MG63 (cell line): Measurements from ENCODE around the gene SLC22A13. TPM values are rescaled to one million over a fixed set of nuclear protein-coding genes. Genes with fewer than 3 reads are reported as not detected.
"Not testable (repeated sequence)": the region's sequence is repeated elsewhere in the genome, so short reads cannot be mapped to it uniquely, and the experiment has no call there.

Experiments used
- DNase-seq: peaks from one replicate; pipeline ENCODE4 v3.0.0-alpha.2; 2020
- H3K27me3 ChIP-seq: fragments of 250-450 bp; sonication (Bioruptor Pico); 2 replicates; pipeline ENCODE4 v1.5.1; 2020; ENCODE audit warnings: mild to moderate bottlenecking, moderate library complexity
- H3K36me3 ChIP-seq: fragments of 250-450 bp; sonication (Bioruptor Pico); 2 replicates; pipeline ENCODE4 v1.5.1; 2020; ENCODE audit warnings: mild to moderate bottlenecking, moderate library complexity
- H3K4me3 ChIP-seq: fragments of 250-450 bp; sonication (Bioruptor Pico); 2 replicates; pipeline ENCODE4 v1.5.1; 2020; ENCODE audit warnings: mild to moderate bottlenecking, moderate library complexity
- H3K9me3 ChIP-seq: fragments of 250-450 bp; sonication (Bioruptor Pico); 2 replicates; pipeline ENCODE4 v1.5.1; 2020; ENCODE audit warnings: mild to moderate bottlenecking, moderate library complexity
- total RNA-seq: library from RNA; depleted of rRNA; stranded (reverse); fragments of >200 nt; shearing (Covaris generic); gene quantifications from 2 replicates; pipeline ENCODE4 v1.2.3, GENCODE V29; 2014; ENCODE audit warnings: low replicate concordance; rRNA removed

Gene SLC22A13
- total RNA-seq, 1 experiment from 2014 or later, result not detected

DNA sequence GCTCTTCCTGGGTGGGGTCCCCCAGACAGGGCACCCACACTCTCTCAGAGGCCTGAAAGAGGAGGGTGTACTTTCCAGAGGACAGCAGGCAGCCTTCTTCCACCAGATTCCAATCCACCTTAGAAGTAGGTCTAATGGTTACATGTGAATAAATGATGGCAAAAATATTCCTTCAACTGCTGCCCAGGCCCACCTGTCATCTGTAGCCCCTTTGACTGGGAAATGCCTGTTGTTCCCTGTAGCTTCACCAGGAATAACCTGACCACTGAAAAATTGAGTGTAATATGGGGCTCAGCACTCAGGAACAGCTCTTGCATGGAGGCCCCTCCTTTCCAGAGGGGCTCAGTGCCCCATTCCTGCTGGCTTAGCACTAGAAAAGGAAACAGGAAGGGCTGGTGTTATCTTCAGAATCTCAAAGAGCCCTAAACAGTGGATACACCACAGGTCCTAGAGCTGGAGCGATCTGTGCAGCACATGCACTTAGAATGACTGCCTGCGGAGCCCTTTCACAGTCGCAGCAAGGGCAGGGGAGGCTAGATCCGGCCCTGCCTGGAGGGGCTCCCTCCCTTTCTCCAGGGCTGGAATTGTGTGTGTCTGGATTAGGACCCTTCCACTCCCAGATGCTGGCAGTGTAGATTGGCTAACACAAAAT, 48.6 kb downstream of the SLC22A13 start:
- no peak for DNase-seq
- H3K4me3 ChIP-seq, result no peak overlapping the region
- no peaks in the 10 kb centered on the region for H3K27me3 ChIP-seq
- H3K36me3 ChIP-seq, result no peaks in the 10 kb centered on the region
- H3K9me3 ChIP-seq, result no peaks in the 10 kb centered on the region

DNA sequence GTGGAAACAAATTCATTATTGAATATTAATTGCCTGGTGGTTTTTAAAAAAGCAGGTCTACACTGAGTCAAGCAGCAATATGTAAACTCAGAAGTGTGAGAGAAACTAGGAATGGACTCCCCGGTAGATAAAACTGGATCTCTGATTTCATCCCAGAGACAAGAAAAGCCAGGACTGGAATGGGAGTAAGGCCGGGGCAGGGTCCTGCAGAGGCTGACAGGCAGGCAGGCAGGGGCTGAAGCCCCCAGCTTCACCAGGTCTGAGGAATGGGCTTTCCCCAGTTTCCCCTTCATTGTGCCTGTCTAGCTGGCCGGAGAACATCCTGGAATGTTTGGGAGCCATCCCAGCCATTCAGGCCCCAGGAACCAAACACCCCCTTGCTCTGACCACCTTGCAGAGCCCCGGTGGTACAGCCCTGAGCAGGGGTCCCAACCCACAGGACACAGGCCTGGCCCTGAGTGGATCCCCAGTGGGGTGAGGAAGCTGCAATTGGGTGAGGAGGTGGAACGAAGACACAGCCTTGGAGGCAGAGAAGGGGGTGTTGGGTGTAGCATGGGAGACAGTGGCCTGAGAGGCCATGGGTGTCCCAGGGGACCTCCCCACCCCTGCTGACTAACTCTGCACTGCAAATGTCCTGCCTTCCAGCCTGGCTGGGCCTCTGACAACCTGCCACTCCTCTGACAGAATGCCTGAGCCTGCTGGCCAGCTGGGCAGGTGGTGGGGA, 49.3 kb downstream of the SLC22A13 start:
- Histone ChIP-seq H3K9me3 (no peaks in the 10 kb centered on the region), H3K27me3 (no peaks in the 10 kb centered on the region), H3K36me3 (no peaks in the 10 kb centered on the region), H3K4me3 (no peak overlapping the region)
- DNase-seq, result no peak

DNA sequence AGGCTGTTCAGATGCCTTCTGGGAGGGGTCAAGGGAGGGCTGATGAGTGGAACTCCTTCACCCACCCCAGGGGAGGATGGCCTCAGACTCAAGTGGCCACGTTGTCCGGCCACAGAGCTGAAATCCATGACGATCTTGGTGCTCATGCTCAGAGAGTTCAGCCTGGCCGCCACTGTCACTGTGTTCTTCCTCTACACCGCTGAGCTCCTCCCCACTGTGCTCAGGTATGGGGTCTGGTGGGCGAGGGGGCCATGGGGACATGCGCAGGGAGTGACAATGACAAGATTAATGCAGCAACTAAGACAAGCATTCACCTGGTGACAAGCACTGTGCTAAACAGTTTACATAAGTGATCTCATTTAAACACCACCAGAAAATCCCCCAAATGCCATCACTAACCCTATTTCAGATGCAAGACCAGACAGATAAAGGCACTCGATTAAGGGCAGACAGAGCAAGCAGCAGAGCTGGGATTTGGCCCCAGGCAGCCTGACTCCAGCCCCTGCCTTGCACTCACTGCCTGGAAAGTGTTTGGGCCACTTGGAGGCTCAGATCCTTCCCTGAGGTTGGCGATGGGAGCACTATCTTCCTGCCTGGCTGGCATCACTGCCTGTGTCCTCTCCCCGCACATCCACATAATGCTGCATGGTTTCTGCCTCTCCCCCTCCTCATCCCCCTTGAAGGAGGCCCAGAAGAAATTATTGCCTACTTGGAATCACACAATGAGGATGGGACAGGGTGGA, 50.0 kb downstream of the SLC22A13 start:
- H3K4me3 ChIP-seq, result no peak overlapping the region
- no peaks in the 10 kb centered on the region for H3K27me3 ChIP-seq
- no peak for DNase-seq
- no peaks in the 10 kb centered on the region for H3K36me3 ChIP-seq
- no peaks in the 10 kb centered on the region for H3K9me3 ChIP-seq

DNA sequence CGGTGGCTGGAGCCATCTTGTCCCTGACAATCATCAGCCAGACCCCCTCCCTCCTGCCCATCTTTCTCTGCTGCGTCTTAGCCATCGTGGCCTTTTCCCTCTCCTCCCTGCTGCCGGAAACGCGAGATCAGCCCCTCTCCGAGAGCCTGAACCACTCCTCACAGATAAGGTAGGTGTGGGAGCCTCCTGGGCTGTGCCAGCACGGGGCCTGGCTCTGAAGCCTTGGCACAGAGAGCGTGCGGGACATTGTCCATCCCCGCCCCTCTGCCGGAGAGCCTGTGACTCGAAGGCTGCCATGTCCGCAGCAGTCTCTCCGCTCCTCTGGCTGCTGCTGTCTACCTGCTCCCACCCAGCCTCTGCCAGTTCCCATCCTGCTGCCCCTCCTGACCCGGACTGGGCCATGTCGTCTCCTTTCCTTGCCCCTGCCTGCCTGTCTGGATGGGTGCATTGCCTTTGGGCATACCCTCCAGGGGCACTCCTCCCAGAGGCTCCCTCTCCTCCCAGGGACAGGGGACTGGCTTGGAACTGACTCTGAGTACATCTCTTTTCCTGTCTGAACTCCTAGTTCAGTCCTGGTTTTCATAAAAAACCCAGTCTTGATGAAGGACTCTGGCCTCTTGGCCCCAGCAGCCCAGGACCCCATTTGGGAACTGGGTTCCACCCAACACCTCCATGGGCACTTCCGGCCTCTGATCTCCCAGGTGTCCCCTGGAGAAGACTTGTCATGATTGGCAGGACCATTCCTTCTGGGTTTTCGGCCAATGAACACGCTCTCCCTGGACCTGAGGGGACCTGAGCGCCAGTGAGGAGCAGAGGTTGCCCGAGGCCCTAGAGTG, 51.0 kb downstream of the SLC22A13 start:
- no peaks in the 10 kb centered on the region for H3K9me3 ChIP-seq
- DNase-seq, result no peak
- H3K36me3 ChIP-seq, result no peaks in the 10 kb centered on the region
- no peak overlapping the region for H3K4me3 ChIP-seq
- H3K27me3 ChIP-seq, result no peaks in the 10 kb centered on the region

DNA sequence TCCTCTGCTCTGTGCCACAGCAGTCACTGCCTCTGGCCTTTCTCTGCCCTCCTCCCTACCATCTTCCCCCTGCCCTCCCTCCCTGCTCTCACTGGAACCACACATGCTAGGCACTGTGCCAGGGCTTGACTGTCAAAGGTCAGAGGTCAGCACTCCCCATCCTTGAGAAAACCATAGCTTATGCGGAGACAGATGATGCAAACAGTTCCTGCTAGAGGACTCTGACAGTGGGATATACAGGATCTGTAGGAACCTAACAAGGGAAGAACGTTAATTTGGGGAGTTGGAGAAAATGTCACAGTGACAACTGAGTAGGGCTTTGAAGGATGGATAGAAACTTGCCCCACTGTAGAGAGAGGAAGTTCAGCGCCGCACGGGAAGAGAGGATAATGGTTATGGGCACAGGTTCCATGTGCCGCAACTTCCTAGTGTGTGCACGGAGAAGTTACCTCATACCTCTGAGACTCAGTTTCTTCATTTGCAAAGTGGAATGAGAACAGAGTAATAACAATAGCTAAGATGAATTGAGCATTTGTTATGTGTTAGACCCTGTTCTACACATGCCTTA, 51.7 kb downstream of the SLC22A13 start:
- DNase-seq, result no peak
- no peaks in the 10 kb centered on the region for H3K27me3 ChIP-seq
- no peak overlapping the region for H3K4me3 ChIP-seq
- no peaks in the 10 kb centered on the region for H3K9me3 ChIP-seq
- no peaks in the 10 kb centered on the region for H3K36me3 ChIP-seq

DNA sequence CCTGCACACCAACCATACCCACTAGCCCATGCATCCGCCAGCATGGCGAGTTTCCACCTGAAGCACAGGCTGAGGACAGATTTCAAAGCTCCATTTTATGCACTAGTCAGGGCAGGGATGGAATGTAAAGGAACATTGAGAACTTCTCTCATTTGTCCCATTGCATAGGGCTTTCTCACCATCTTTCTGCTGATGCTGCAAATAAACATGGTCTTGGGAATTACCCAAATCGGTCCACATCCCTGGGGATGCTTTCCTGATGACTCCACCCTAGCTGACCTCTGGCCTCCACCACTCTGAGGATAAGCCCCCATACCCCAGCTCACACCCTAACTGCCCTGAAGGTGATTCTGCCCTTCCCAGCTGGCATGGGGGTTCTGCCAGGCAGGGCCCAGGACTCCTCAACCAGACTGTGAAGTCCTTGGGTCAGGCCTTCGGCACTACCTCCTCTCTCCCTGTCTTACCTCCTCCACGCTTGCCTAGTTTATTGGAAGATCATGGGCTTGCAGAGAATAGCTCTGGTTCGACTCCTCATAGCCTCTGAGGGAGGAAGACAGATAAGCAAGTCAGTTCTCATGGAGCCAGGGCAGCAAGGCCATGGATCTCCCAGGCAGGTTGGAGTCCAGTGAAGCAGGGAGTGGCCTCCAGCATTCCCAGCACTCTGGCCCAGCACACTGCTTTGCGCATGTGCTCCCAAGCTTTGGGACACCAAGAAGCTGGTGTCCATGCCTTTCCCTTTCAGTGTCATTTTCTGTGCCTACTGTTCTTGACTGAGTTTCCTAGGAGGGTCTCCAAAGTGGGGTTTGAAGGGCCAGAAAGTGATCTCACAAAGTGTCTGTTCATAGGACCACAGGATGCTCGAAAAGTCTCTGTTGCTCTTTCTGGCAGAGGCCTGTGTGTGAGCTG, 53.4 kb downstream of the SLC22A13 start:
- DNase-seq, result no peak
- H3K4me3 ChIP-seq, result no peak overlapping the region
- no peaks in the 10 kb centered on the region for H3K27me3 ChIP-seq
- H3K9me3 ChIP-seq, result no peaks in the 10 kb centered on the region
- H3K36me3 ChIP-seq, result no peaks in the 10 kb centered on the region

- H3K36me3 ChIP-seq, DNase-seq, H3K9me3 ChIP-seq, H3K4me3 ChIP-seq, H3K27me3 ChIP-seq: not testable (repeated sequence)
These were observed 55.0 kb downstream of the SLC22A13 start for GRCh38 chr3:38320638-38321037.

GRCh38 chr3:38323060-38323459, 57.4 kb downstream of the SLC22A13 start:
- no peak overlapping the region for H3K4me3 ChIP-seq

GRCh38 chr3:38325256-38325655, 59.6 kb downstream of the SLC22A13 start:
- Histone ChIP-seq H3K36me3 (no peaks in the 10 kb centered on the region), H3K27me3 (no peaks in the 10 kb centered on the region), H3K4me3 (no peak overlapping the region), H3K9me3 (no peaks in the 10 kb centered on the region)
- no peak for DNase-seq

More at GRCh38 chr3:38323060-38323459, 57.4 kb downstream of the SLC22A13 start:
- Histone ChIP-seq H3K27me3 (no peaks in the 10 kb centered on the region), H3K36me3 (no peaks in the 10 kb centered on the region), H3K9me3 (no peaks in the 10 kb centered on the region)
- no peak for DNase-seq

- DNase-seq, result no peak
- H3K4me3 ChIP-seq, result no peak overlapping the region
- no peaks in the 10 kb centered on the region for H3K27me3 ChIP-seq
- H3K9me3 ChIP-seq, result no peaks in the 10 kb centered on the region
- no peaks in the 10 kb centered on the region for H3K36me3 ChIP-seq
These were observed 61.9 kb downstream of the SLC22A13 start for GRCh38 chr3:38327335-38328009.

Other genes starting within 250 kb of the SLC22A13 start
- gene PLCD1, start 236.2 kb upstream of the SLC22A13 start, total RNA-seq, result 0.13 TPM in 1 of 2 replicates, not detected in the other
- not detected in 2 replicates for gene DLEC1, start 226.6 kb upstream of the SLC22A13 start, total RNA-seq
- 9.7 and 31.8 TPM in 2 replicates for gene ACAA1, start 128.7 kb upstream of the SLC22A13 start, total RNA-seq
- gene MYD88, start 127.2 kb upstream of the SLC22A13 start, total RNA-seq, result 4.1 TPM in 1 of 2 replicates, not detected in the other
- gene OXSR1, start 100.3 kb upstream of the SLC22A13 start, total RNA-seq, result 13.2 and 20.3 TPM in 2 replicates
- 0.69 TPM in 1 of 2 replicates, not detected in the other for gene SLC22A14, start 16.5 kb downstream of the SLC22A13 start, total RNA-seq
- gene XYLB, start 81.0 kb downstream of the SLC22A13 start, total RNA-seq, result 1.0 and 2.8 TPM in 2 replicates
- 1.1 and 1.2 TPM in 2 replicates for gene ACVR2B, start 188.1 kb downstream of the SLC22A13 start, total RNA-seq
- 4.7 and 5.0 TPM in 2 replicates for gene EXOG, start 230.5 kb downstream of the SLC22A13 start, total RNA-seq